HepG2 (cell line): ENCODE results near the gene FASTK. TPM values are rescaled to one million over a fixed set of nuclear protein-coding genes. Genes with fewer than 3 reads are reported as not detected.

Experiments used
- ASH2L ChIP-seq: fragments of 300-600, 200-600 bp; sonication (generic); IDR thresholded peaks from 2 replicates; pipeline ENCODE4 v1.7.0; 2017; ENCODE audit warnings: low read depth, mild to moderate bottlenecking, moderate library complexity, mixed read lengths, low read length; ENCODE audit not compliant: insufficient read length
- ELF3 ChIP-seq: IDR thresholded peaks from 2 replicates; pipeline ENCODE4 v1.6.1; 2016; ENCODE audit warnings: missing genetic modification reagents, missing compliant biosample characterization
- HDAC1 ChIP-seq: sonication (generic); formaldehyde crosslinking; IDR thresholded peaks from 2 replicates; pipeline ENCODE4 v1.5.1; 2020; ENCODE audit warnings: mild to moderate bottlenecking, missing genetic modification reagents
- HOXA3 ChIP-seq: sonication (generic); formaldehyde crosslinking; IDR thresholded peaks from 2 replicates; pipeline ENCODE4 v1.5.0; 2020; ENCODE audit warnings: missing genetic modification reagents
- KLF6 ChIP-seq: IDR thresholded peaks from 2 replicates; pipeline ENCODE4 v1.8.0; 2016; ENCODE audit warnings: missing biosample characterization, missing genetic modification reagents
- RARA ChIP-seq: IDR thresholded peaks from 2 replicates; pipeline ENCODE4 v1.6.1; 2016; ENCODE audit warnings: missing genetic modification reagents, missing compliant biosample characterization
- RFXANK ChIP-seq: IDR thresholded peaks from 2 replicates; pipeline ENCODE4 v1.6.1; 2016
- SMARCC2 ChIP-seq: fragments of 450-650 bp; IDR thresholded peaks from 2 replicates; pipeline ENCODE4 v1.6.1; 2017; ENCODE audit warnings: antibody characterized with exemption, mild to moderate bottlenecking
- ZFX ChIP-seq: sonication (generic); formaldehyde crosslinking; IDR thresholded peaks from 2 replicates; pipeline ENCODE4 v1.4.0; 2020; ENCODE audit warnings: mild to moderate bottlenecking, low read depth, missing genetic modification reagents, moderate library complexity
- ZNF20 ChIP-seq: sonication (generic); formaldehyde crosslinking; IDR thresholded peaks from 2 replicates; pipeline ENCODE4 v1.4.0; 2020; ENCODE audit warnings: mild to moderate bottlenecking, moderate library complexity, missing genetic modification reagents
- ZNF557 ChIP-seq: sonication (generic); formaldehyde crosslinking; IDR thresholded peaks from 2 replicates; pipeline ENCODE4 v1.4.0; 2020; ENCODE audit warnings: missing genetic modification reagents
- ZNF678 ChIP-seq: sonication (generic); formaldehyde crosslinking; IDR thresholded peaks from 2 replicates; pipeline ENCODE4 v1.4.0; 2020; ENCODE audit warnings: mild to moderate bottlenecking, missing genetic modification reagents
- ZNF747 ChIP-seq: sonication (generic); formaldehyde crosslinking; IDR thresholded peaks from 2 replicates; pipeline ENCODE4 v1.8.1; 2023; ENCODE audit warnings: missing genetic modification reagents, mild to moderate bottlenecking, borderline replicate concordance
- ZNF777 ChIP-seq: sonication (generic); formaldehyde crosslinking; IDR thresholded peaks from 2 replicates; pipeline ENCODE4 v1.4.0; 2020; ENCODE audit warnings: missing genetic modification reagents
- polyA plus RNA-seq, 8 experiments: library from polyadenylated mRNA; depleted of rRNA in 3 of 8; stranded (reverse) in 7 of 8; unstranded in 1 of 8; fragments of >200 nt; fragmentation: Illumina TruSeq in 4 of 8; extraction: Trizol in 4 of 8; gene quantifications; 2 replicates each; pipeline versions ENCODE4 v1.2.1 to v1.2.3, GENCODE V29; 2011 to 2016; ENCODE audit warnings: low read depth in 4 of 8, missing spikeins in 1 of 8, mixed read lengths in 1 of 8; ENCODE audit not compliant: insufficient read depth in 1 of 8
- total RNA-seq, 5 experiments: library from RNA; depleted of rRNA; stranded (reverse); fragments of >200 nt; fragmentation: Illumina TruSeq; extraction: Trizol; gene quantifications; 2 replicates each; pipeline ENCODE4 v1.2.3, GENCODE V29; 2016; ENCODE audit warnings: low read depth in 1 of 5
- TF ChIP-seq, protein P1 (sequence below): conservative IDR thresholded peaks from 2 replicates; pipeline ENCODE4 v1.6.1; 2018; ENCODE audit warnings: missing genetic modification reagents
- TF ChIP-seq, protein P2 (sequence below): sonication (generic); formaldehyde crosslinking; IDR thresholded peaks from 2 replicates; pipeline ENCODE4 v1.8.0; 2022; ENCODE audit warnings: mild to moderate bottlenecking, missing genetic modification reagents; ENCODE audit not compliant: insufficient replicate concordance
- TF ChIP-seq, protein P3 (sequence below): sonication (generic); formaldehyde crosslinking; IDR thresholded peaks from 2 replicates; pipeline ENCODE4 v1.4.0; 2020; ENCODE audit warnings: mild to moderate bottlenecking, low read depth, missing genetic modification reagents
- TF ChIP-seq, protein P4 (sequence below): sonication (generic); formaldehyde crosslinking; IDR thresholded peaks from 2 replicates; pipeline ENCODE4 v1.4.0; 2020; ENCODE audit warnings: missing genetic modification reagents
- TF ChIP-seq, protein P5 (sequence below): sonication (generic); formaldehyde crosslinking; IDR thresholded peaks from 2 replicates; pipeline ENCODE4 v1.4.0; 2020; ENCODE audit warnings: mild to moderate bottlenecking, missing genetic modification reagents
- TF ChIP-seq, protein P6 (sequence below): sonication (generic); formaldehyde crosslinking; IDR thresholded peaks from 2 replicates; pipeline ENCODE4 v1.8.0; 2022; ENCODE audit warnings: missing genetic modification reagents, mild to moderate bottlenecking, borderline replicate concordance

FASTK gene
- total and polyA plus RNA-seq, 2 of the 13 experiments (the other 11 are each of a cell fraction or from before 2014, with no cell fraction given), result 52.9 to 55.7 TPM

DNA sequence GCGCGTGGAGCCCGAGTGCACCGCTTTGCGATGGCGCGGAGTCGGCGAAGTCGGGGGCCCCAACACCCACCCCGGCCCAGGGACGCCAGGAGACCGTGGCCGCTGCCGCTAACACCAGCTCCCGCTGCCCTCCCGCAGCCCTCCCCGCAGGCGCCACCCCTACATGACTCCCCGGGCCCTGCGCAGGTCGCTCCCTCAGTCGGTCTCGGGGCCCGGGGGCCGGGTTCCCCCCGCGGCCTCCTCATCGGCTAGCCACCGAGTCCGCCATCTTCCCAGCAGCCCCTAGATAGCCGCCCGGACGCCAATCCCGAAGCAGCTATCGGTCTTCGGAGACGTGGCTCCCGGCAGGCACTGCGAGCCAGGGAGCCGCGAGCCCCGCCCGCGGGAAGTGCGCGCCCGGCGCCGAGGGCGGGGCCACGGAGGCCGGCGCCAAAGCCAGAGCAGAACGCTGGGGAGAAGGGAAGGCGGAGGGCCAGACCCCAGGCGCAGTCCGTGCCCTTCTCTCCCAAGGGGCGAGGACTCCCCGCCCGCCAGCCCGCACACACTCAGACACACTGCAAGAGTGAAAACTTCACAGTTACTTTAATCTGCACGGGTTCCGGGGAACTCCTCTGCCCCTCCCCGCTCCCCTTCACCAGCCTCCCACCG is at the start of gene FASTK (continued):
- peak; percentile 81; the same call in 1 of the 2 replicates for TF ChIP-seq KLF6 (CRISPR knock-in tag)
- TF ChIP-seq, protein P1, sequence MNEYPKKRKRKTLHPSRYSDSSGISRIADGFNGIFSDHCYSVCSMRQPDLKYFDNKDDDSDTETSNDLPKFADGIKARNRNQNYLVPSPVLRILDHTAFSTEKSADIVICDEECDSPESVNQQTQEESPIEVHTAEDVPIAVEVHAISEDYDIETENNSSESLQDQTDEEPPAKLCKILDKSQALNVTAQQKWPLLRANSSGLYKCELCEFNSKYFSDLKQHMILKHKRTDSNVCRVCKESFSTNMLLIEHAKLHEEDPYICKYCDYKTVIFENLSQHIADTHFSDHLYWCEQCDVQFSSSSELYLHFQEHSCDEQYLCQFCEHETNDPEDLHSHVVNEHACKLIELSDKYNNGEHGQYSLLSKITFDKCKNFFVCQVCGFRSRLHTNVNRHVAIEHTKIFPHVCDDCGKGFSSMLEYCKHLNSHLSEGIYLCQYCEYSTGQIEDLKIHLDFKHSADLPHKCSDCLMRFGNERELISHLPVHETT (CRISPR knock-in tag), result 0 out of 2 replicates have a peak, but pooled peaks have one; percentile 11
- TF ChIP-seq ZNF678, result peak; percentile 59; the same call in 1 of the 2 replicates
- TF ChIP-seq RARA (CRISPR knock-in tag), result no peak
- peak; percentile 46; the same call in 1 of the 2 replicates for TF ChIP-seq ELF3 (CRISPR knock-in tag)
- 0 out of 2 replicates have a peak, but pooled peaks have one; percentile 43 for TF ChIP-seq RFXANK
- TF ChIP-seq, protein P2, sequence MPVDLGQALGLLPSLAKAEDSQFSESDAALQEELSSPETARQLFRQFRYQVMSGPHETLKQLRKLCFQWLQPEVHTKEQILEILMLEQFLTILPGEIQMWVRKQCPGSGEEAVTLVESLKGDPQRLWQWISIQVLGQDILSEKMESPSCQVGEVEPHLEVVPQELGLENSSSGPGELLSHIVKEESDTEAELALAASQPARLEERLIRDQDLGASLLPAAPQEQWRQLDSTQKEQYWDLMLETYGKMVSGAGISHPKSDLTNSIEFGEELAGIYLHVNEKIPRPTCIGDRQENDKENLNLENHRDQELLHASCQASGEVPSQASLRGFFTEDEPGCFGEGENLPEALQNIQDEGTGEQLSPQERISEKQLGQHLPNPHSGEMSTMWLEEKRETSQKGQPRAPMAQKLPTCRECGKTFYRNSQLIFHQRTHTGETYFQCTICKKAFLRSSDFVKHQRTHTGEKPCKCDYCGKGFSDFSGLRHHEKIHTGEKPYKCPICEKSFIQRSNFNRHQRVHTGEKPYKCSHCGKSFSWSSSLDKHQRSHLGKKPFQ, result peak; percentile 38
- no peak; the same call in 1 of the 2 replicates for TF ChIP-seq ZNF557 (CRISPR knock-in tag)
- peak; percentile 84 for TF ChIP-seq ASH2L
- TF ChIP-seq, protein P3, sequence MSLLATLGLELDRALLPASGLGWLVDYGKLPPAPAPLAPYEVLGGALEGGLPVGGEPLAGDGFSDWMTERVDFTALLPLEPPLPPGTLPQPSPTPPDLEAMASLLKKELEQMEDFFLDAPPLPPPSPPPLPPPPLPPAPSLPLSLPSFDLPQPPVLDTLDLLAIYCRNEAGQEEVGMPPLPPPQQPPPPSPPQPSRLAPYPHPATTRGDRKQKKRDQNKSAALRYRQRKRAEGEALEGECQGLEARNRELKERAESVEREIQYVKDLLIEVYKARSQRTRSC (CRISPR knock-in tag), result 0 out of 2 replicates have a peak, but pooled peaks have one; percentile 52
- 0 out of 2 replicates have a peak, but pooled peaks have one; percentile 31 for TF ChIP-seq ZNF20 (CRISPR knock-in tag)
- 0 out of 2 replicates have a peak, but pooled peaks have one; percentile 22 for TF ChIP-seq ZNF747
- peak; percentile 25; the same call in 1 of the 2 replicates for TF ChIP-seq ZNF777 (CRISPR knock-in tag)
- peak; percentile 77 for TF ChIP-seq HOXA3 (CRISPR knock-in tag)
- TF ChIP-seq, protein P4, sequence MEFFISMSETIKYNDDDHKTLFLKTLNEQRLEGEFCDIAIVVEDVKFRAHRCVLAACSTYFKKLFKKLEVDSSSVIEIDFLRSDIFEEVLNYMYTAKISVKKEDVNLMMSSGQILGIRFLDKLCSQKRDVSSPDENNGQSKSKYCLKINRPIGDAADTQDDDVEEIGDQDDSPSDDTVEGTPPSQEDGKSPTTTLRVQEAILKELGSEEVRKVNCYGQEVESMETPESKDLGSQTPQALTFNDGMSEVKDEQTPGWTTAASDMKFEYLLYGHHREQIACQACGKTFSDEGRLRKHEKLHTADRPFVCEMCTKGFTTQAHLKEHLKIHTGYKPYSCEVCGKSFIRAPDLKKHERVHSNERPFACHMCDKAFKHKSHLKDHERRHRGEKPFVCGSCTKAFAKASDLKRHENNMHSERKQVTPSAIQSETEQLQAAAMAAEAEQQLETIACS (CRISPR knock-in tag), result peak; percentile 72
- peak; percentile 83 for TF ChIP-seq HDAC1
- TF ChIP-seq, protein P5, sequence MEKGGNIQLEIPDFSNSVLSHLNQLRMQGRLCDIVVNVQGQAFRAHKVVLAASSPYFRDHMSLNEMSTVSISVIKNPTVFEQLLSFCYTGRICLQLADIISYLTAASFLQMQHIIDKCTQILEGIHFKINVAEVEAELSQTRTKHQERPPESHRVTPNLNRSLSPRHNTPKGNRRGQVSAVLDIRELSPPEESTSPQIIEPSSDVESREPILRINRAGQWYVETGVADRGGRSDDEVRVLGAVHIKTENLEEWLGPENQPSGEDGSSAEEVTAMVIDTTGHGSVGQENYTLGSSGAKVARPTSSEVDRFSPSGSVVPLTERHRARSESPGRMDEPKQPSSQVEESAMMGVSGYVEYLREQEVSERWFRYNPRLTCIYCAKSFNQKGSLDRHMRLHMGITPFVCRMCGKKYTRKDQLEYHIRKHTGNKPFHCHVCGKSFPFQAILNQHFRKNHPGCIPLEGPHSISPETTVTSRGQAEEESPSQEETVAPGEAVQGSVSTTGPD (CRISPR knock-in tag), result no peak
- TF ChIP-seq, protein P6, sequence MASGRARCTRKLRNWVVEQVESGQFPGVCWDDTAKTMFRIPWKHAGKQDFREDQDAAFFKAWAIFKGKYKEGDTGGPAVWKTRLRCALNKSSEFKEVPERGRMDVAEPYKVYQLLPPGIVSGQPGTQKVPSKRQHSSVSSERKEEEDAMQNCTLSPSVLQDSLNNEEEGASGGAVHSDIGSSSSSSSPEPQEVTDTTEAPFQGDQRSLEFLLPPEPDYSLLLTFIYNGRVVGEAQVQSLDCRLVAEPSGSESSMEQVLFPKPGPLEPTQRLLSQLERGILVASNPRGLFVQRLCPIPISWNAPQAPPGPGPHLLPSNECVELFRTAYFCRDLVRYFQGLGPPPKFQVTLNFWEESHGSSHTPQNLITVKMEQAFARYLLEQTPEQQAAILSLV (CRISPR knock-in tag), result peak; percentile 35; the same call in 1 of the 2 replicates
- TF ChIP-seq ZFX, result peak; percentile 92
- no peak for TF ChIP-seq SMARCC2
